Measurements from ENCODE around the gene PKP3. TPM values are rescaled to one million over a fixed set of nuclear protein-coding genes. Genes with fewer than 3 reads are reported as not detected.
"Not testable (repeated sequence)": the region's sequence is repeated elsewhere in the genome, so short reads cannot be mapped to it uniquely, and the experiment has no call there.

The PKP3 gene
- total and polyA plus RNA-seq, 5 donors from 2014 or later, result 0.09 to 0.75 (median 0.28) TPM; not detected in 1

DNA sequence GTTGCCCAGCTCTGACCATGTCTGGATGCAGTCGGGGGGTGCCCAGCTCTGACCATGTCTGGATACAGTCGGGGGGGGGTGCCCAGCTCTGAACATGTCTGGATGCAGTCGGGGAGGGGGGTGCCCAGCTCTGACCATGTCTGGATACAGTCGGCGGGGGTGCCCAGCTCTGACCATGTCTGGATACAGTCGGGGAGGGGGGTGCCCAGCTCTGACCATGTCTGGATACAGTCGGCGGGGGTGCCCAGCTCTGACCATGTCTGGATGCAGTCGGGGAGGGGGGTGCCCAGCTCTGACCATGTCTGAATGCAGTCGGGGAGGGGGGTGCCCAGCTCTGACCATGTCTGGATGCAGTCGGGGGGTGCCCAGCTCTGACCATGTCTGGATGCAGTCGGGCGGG, 16.7 kb downstream of the PKP3 start:
- not testable (repeated sequence) for H3K9me3 Mint-ChIP-seq; DNase-seq; H3K27ac ChIP-seq (ENCODE audit: insufficient read depth, low read length, poor library complexity, severe bottlenecking); H3K36me3 Mint-ChIP-seq; H3K27me3 ChIP-seq (ENCODE audit: control insufficient read depth, insufficient read depth, low read length); H3K27me3 Mint-ChIP-seq; H3K4me3 Mint-ChIP-seq; ATAC-seq (ENCODE audit: low read depth in 2 of 2); H3K36me3 ChIP-seq (ENCODE audit: control insufficient read depth, insufficient read depth, low read length); H3K4me3 ChIP-seq (ENCODE audit: low read depth, low read length); H3K27ac Mint-ChIP-seq; H3K9me3 ChIP-seq (ENCODE audit: control insufficient read depth in 2 of 2, low read length in 2 of 2)
- H3K4me1 ChIP-seq (ENCODE audit: control insufficient read depth, insufficient read depth, low read length, poor library complexity, severe bottlenecking), result peaks cover 47% of the 10 kb centered on the region
- peaks cover 0 to 46% (median 10%) of the 10 kb centered on the region in 4 donors for H3K4me1 Mint-ChIP-seq

DNA sequence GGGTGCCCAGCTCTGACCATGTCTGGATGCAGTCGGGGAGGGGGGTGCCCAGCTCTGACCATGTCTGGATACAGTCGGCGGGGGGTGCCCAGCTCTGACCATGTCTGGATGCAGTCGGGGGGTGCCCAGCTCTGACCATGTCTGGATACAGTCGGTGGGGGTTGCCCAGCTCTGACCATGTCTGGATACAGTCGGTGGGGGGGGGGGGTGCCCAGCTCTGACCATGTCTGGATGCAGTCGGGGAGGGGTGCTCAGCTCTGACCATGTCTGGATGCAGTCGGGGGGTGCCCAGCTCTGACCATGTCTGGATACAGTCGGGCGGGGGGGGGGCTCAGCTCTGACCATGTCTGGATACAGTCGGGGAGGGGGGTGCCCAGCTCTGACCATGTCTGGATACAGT, 17.5 kb downstream of the PKP3 start:
- peaks cover 46% of the 10 kb centered on the region for H3K4me1 ChIP-seq (ENCODE audit: control insufficient read depth, insufficient read depth, low read length, poor library complexity, severe bottlenecking)
- H3K27me3 Mint-ChIP-seq; H3K4me3 Mint-ChIP-seq; H3K27me3 ChIP-seq (ENCODE audit: control insufficient read depth, insufficient read depth, low read length); ATAC-seq (ENCODE audit: low read depth in 2 of 2); H3K27ac Mint-ChIP-seq; H3K4me3 ChIP-seq (ENCODE audit: low read depth, low read length); H3K9me3 Mint-ChIP-seq; H3K27ac ChIP-seq (ENCODE audit: insufficient read depth, low read length, poor library complexity, severe bottlenecking); H3K36me3 ChIP-seq (ENCODE audit: control insufficient read depth, insufficient read depth, low read length); H3K36me3 Mint-ChIP-seq; DNase-seq; H3K9me3 ChIP-seq (ENCODE audit: control insufficient read depth in 2 of 2, low read length in 2 of 2): not testable (repeated sequence)
- H3K4me1 Mint-ChIP-seq, result peaks cover 0 to 52% (median 11%) of the 10 kb centered on the region in 4 donors

DNA sequence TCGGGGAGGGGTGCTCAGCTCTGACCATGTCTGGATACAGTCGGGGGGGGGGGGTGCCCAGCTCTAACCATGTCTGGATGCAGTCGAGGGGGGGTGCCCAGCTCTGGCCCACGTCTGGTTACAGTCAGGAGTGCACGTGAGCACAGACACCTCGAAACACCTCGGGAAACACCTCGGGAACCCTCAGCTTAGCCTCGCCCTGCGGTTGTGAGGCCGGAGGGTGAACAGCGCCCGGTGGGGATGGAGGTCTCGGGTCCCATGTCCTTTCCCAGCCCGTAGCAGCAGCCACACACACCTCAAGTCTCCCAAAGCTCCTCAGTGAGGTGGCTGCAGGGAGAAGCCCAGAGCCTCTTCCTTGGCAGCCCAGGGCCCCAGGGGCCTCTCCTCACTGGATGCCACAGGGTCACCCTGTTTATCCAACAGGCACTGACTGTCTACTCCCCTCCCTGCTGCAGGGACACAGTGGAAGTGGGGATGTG, 18.7 kb downstream of the PKP3 start:
- Histone ChIP-seq H3K27ac (ENCODE audit: insufficient read depth, low read length, poor library complexity, severe bottlenecking) (no peak overlapping the region), H3K4me3 (ENCODE audit: low read depth, low read length) (peak overlapping the region; percentile 71), H3K36me3 (ENCODE audit: control insufficient read depth, insufficient read depth, low read length) (no peaks in the 10 kb centered on the region), H3K9me3 (ENCODE audit: control insufficient read depth in 2 of 2, low read length in 2 of 2) (no peaks in the 10 kb centered on the region), H3K4me1 (ENCODE audit: control insufficient read depth, insufficient read depth, low read length, poor library complexity, severe bottlenecking) (peaks cover 39% of the 10 kb centered on the region), H3K27me3 (ENCODE audit: control insufficient read depth, insufficient read depth, low read length) (no peaks in the 10 kb centered on the region)
- peaks cover 7% of the 10 kb centered on the region for H3K36me3 Mint-ChIP-seq
- ATAC-seq (ENCODE audit: low read depth in 2 of 2) (no peak), DNase-seq (no peak)
- no peaks in the 10 kb centered on the region for H3K27me3 Mint-ChIP-seq
- peak overlapping the region; percentile 83 to 88 (median 86) for H3K4me3 Mint-ChIP-seq
- no peaks in the 10 kb centered on the region for H3K9me3 Mint-ChIP-seq
- peaks cover 0 to 48% (median 11%) of the 10 kb centered on the region in 4 donors for H3K4me1 Mint-ChIP-seq
- H3K27ac Mint-ChIP-seq, result no peak overlapping the region

DNA sequence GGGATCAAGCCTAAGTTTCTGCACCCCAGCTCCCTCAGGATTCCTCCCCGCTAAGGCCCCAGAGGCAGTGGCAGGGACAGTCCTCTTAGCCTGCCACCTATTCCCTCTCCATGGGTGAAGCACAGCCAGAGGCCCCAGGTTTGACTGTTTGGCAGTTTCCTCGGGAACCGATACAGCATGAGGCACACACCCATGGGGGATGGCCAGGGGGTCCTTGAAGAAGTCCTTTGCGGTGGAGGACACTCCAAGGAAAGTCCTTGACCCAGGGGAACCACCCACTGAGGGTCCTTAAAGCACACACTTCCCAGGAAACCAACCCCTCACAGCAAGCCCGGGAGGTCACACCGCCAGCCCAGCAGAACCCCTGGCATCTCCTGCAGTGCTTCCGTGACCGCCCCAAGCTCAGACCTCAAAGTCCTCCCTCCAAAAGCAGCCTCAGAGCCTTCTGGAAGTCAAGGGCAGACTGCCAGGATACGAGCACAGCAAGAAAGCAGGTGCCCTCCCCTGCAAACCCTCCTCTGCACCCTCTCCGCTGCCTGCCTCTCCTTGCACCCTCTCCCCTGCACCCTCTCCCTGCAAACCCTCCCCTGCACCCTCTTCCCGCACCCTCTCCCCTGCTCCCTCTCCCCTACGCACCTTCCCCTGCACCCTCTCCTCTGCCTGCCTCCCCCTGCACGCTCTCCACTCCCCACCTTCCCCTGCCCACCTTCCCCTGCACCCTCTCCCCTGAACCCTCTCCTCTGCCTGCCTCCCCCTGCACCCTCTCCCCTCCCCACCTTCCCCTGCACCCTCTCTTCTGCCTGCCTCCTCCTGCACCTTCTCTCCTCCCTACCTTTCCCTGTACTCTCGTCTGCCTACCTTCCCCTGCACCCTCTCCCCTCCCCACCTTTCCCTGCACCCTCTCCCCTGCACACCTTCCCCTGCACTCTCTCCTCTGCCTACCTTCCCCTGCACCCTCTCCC, 19.4 kb downstream of the PKP3 start:
- no peak for ATAC-seq (ENCODE audit: low read depth in 2 of 2)
- Histone ChIP-seq H3K27ac (ENCODE audit: insufficient read depth, low read length, poor library complexity, severe bottlenecking) (no peak overlapping the region), H3K36me3 (ENCODE audit: control insufficient read depth, insufficient read depth, low read length) (no peaks in the 10 kb centered on the region), H3K27me3 (ENCODE audit: control insufficient read depth, insufficient read depth, low read length) (no peaks in the 10 kb centered on the region), H3K4me1 (ENCODE audit: control insufficient read depth, insufficient read depth, low read length, poor library complexity, severe bottlenecking) (peaks cover 38% of the 10 kb centered on the region), H3K9me3 (ENCODE audit: control insufficient read depth in 2 of 2, low read length in 2 of 2) (no peaks in the 10 kb centered on the region), H3K4me3 (ENCODE audit: low read depth, low read length) (peak overlapping the region; percentile 71)
- peak overlapping the region; percentile 83 to 88 (median 86) for H3K4me3 Mint-ChIP-seq
- H3K27ac Mint-ChIP-seq, result peak overlapping the region in 2 of 3 donors; percentile 48 to 60
- peaks cover 0 to 45% (median 11%) of the 10 kb centered on the region in 4 donors for H3K4me1 Mint-ChIP-seq
- DNase-seq, result peak in 1 of 3 donors; percentile 46
- peaks cover 7% of the 10 kb centered on the region for H3K36me3 Mint-ChIP-seq
- no peaks in the 10 kb centered on the region for H3K27me3 Mint-ChIP-seq
- H3K9me3 Mint-ChIP-seq, result no peaks in the 10 kb centered on the region

DNA sequence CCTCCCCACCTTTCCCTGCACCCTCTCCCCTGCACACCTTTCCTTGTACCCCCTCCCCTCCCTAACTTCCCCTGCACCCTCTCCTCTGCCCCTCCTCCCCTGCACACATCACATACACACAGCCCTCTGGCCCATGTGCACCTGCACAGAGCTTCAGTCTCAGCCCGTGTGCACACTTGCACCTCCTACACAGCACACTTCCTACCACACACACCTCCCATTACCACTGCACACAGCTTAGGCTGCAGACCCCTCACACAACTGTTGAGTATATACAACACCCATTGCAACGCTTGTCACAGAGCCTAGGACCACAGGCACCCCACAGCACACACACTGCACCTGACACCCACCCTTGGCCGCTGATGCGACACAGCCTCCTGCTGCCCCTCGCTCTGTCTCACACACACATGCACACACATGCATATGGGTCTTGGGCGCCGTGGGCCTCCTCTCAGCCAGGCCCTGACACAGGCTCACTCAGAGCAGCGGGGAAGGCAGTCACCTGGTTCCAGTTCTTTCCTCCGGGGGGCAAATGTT, 20.4 kb downstream of the PKP3 start:
- H3K9me3 Mint-ChIP-seq, result no peaks in the 10 kb centered on the region
- Histone ChIP-seq H3K27me3 (ENCODE audit: control insufficient read depth, insufficient read depth, low read length) (no peaks in the 10 kb centered on the region), H3K36me3 (ENCODE audit: control insufficient read depth, insufficient read depth, low read length) (no peaks in the 10 kb centered on the region), H3K4me1 (ENCODE audit: control insufficient read depth, insufficient read depth, low read length, poor library complexity, severe bottlenecking) (peaks cover 38% of the 10 kb centered on the region), H3K27ac (ENCODE audit: insufficient read depth, low read length, poor library complexity, severe bottlenecking) (peak overlapping the region; percentile 62), H3K4me3 (ENCODE audit: low read depth, low read length) (peak overlapping the region; percentile 92), H3K9me3 (ENCODE audit: control insufficient read depth in 2 of 2, low read length in 2 of 2) (no peaks in the 10 kb centered on the region)
- peaks cover 0 to 35% (median 11%) of the 10 kb centered on the region in 4 donors for H3K4me1 Mint-ChIP-seq
- H3K27me3 Mint-ChIP-seq, result no peaks in the 10 kb centered on the region
- ATAC-seq (ENCODE audit: low read depth in 2 of 2) (peak; percentile 21 to 22), DNase-seq (peak in 1 of 3 donors; percentile 62)
- H3K27ac Mint-ChIP-seq, result peak overlapping the region; percentile 93 to 97 (median 94)
- peaks cover 7% of the 10 kb centered on the region for H3K36me3 Mint-ChIP-seq
- H3K4me3 Mint-ChIP-seq, result peak overlapping the region; percentile 98 to 100 (median 99)

DNA sequence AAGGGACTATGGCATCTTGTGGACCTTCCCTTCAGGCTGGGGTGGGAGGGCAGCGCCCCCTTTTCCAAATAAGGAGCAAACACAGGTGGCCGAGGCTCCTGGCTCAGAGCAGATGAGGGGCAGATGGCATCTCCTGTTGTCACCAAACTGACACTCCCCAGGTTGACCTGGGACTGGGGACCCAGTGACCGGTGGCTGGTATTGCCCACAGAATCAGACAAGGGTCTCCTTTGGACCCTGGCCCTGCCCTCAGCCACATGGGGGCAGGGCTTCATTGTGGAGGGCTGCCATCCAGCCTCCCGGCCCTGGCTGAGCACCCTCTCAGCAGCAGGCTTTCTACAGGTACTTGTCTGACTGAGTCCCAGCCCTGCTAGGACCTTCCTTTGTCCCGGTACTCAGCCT, 21.6 kb downstream of the PKP3 start:
- H3K27me3 ChIP-seq (ENCODE audit: control insufficient read depth, insufficient read depth, low read length), result no peaks in the 10 kb centered on the region
- peaks cover 7% of the 10 kb centered on the region for H3K36me3 Mint-ChIP-seq
- no peaks in the 10 kb centered on the region for H3K36me3 ChIP-seq (ENCODE audit: control insufficient read depth, insufficient read depth, low read length)
- H3K27ac Mint-ChIP-seq, result peak overlapping the region; percentile 93 to 95 (median 94)
- H3K4me1 ChIP-seq (ENCODE audit: control insufficient read depth, insufficient read depth, low read length, poor library complexity, severe bottlenecking), result peaks cover 36% of the 10 kb centered on the region
- no peaks in the 10 kb centered on the region for H3K27me3 Mint-ChIP-seq
- peak overlapping the region; percentile 98 to 100 (median 99) for H3K4me3 Mint-ChIP-seq
- H3K27ac ChIP-seq (ENCODE audit: insufficient read depth, low read length, poor library complexity, severe bottlenecking), result peak overlapping the region; percentile 71
- H3K4me3 ChIP-seq (ENCODE audit: low read depth, low read length), result peak overlapping the region; percentile 50
- H3K9me3 ChIP-seq (ENCODE audit: control insufficient read depth in 2 of 2, low read length in 2 of 2), result no peaks in the 10 kb centered on the region
- ATAC-seq (ENCODE audit: low read depth in 2 of 2) (no peak), DNase-seq (peak in 1 of 3 donors; percentile 42)
- no peaks in the 10 kb centered on the region for H3K9me3 Mint-ChIP-seq
- peaks cover 0 to 30% (median 11%) of the 10 kb centered on the region in 4 donors for H3K4me1 Mint-ChIP-seq

DNA sequence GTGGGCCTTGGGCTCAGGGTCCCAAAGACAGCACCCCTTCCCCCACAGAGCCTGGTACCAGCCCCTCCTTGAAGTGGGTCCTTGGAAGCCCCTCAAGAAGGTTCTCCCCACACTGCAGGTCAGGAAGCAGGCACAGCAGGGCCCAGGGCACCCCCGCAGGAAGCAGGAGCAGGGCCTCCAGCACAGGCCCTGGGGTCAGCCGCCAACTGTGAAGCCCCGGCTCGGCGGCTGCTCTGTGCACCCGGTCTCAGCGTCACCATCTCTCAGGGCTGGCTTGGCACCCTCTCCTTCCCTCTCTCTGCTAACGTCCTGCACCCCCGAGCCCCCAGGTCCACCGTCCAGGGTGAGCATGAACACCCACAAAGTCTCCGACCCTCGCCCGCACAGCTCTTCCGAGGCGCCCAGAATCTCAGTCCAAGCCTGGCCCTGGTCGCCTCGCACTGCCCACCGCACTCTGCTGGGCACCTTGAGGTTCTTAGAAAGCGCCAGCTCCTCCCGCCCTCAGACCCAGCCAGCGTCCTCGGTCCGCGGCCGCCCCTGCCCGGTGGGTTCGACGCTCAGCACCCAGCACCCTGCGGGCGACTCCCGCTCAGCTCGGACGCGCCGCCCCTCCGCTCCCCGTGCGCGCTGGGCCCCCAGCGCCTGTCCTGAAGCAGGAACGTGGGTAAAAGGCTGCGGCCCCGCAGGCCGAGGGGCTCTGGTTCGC, 22.2 kb downstream of the PKP3 start:
- peaks cover 0 to 30% (median 11%) of the 10 kb centered on the region in 4 donors for H3K4me1 Mint-ChIP-seq
- peak overlapping the region; percentile 50 for H3K4me3 ChIP-seq (ENCODE audit: low read depth, low read length)
- peaks cover 36% of the 10 kb centered on the region for H3K4me1 ChIP-seq (ENCODE audit: control insufficient read depth, insufficient read depth, low read length, poor library complexity, severe bottlenecking)
- peak overlapping the region; percentile 93 to 95 (median 94) for H3K27ac Mint-ChIP-seq
- H3K27me3 Mint-ChIP-seq, result no peaks in the 10 kb centered on the region
- DNase-seq, result no peak
- peak overlapping the region; percentile 71 for H3K27ac ChIP-seq (ENCODE audit: insufficient read depth, low read length, poor library complexity, severe bottlenecking)
- no peaks in the 10 kb centered on the region for H3K36me3 ChIP-seq (ENCODE audit: control insufficient read depth, insufficient read depth, low read length)
- no peaks in the 10 kb centered on the region for H3K9me3 Mint-ChIP-seq
- H3K27me3 ChIP-seq (ENCODE audit: control insufficient read depth, insufficient read depth, low read length), result no peaks in the 10 kb centered on the region
- no peaks in the 10 kb centered on the region for H3K9me3 ChIP-seq (ENCODE audit: control insufficient read depth in 2 of 2, low read length in 2 of 2)
- no peak for ATAC-seq (ENCODE audit: low read depth in 2 of 2)
- peak overlapping the region; percentile 98 to 100 (median 99) for H3K4me3 Mint-ChIP-seq
- peaks cover 7% of the 10 kb centered on the region for H3K36me3 Mint-ChIP-seq
